OCI-LY1 (cell line): ENCODE measurements around the gene PCLO.

Experiments
- H2AFZ ChIP-seq: fragments of 200-600 bp; sonication (generic), shearing (Covaris generic); 2 replicates; pipeline ENCODE4 v1.6.0; 2014; ENCODE audit warnings: antibody characterized with exemption, mild to moderate bottlenecking, low read length
- H3F3A ChIP-seq: fragments of 200-600 bp; sonication (generic), shearing (Covaris generic); 2 replicates; pipeline ENCODE4 v1.6.0; 2014; ENCODE audit warnings: mild to moderate bottlenecking, antibody characterized with exemption, low read length, moderate library complexity; ENCODE audit not compliant: insufficient read depth
- H3K27ac ChIP-seq: fragments of 200-600 bp; sonication (generic); 2 replicates; pipeline ENCODE4 v1.5.1; 2014; ENCODE audit warnings: low read length, mixed run types, mild to moderate bottlenecking, low read depth; ENCODE audit not compliant: poor library complexity, severe bottlenecking
- H3K27me3 ChIP-seq: fragments of 200-600 bp; sonication (generic); 2 replicates; pipeline ENCODE4 v1.6.0; 2014; ENCODE audit warnings: antibody characterized with exemption, mild to moderate bottlenecking, low read length, moderate library complexity; ENCODE audit not compliant: insufficient read depth
- H3K36me3 ChIP-seq: fragments of 200-600 bp; sonication (generic); 2 replicates; pipeline ENCODE4 v1.6.1; 2014; ENCODE audit warnings: mild to moderate bottlenecking, antibody characterized with exemption, low read length, moderate library complexity, mixed read lengths; ENCODE audit not compliant: insufficient read depth
- H3K4me1 ChIP-seq: fragments of 200-600 bp; sonication (generic); 2 replicates; pipeline ENCODE4 v1.5.1; 2014; ENCODE audit warnings: mild to moderate bottlenecking, low read length, moderate library complexity; ENCODE audit not compliant: insufficient read depth, severe bottlenecking
- H3K4me2 ChIP-seq: fragments of 200-600 bp; sonication (generic), shearing (Covaris generic); 2 replicates; pipeline ENCODE4 v1.6.1; 2014; ENCODE audit warnings: low read length
- H3K4me3 ChIP-seq: fragments of 200-600 bp; sonication (generic); 2 replicates; pipeline ENCODE4 v1.5.1; 2014; ENCODE audit warnings: low read length, low read depth, mild to moderate bottlenecking, mixed read lengths; ENCODE audit not compliant: poor library complexity, severe bottlenecking
- H3K79me2 ChIP-seq: fragments of 200-600 bp; shearing (Covaris generic); 2 replicates; pipeline ENCODE4 v1.6.1; 2016; ENCODE audit warnings: mixed run types, low read length, mixed read lengths; ENCODE audit not compliant: insufficient read depth
- H3K9ac ChIP-seq: fragments of 200-600 bp; sonication (generic), shearing (Covaris generic); 2 replicates; pipeline ENCODE4 v1.6.1; 2014; ENCODE audit warnings: mild to moderate bottlenecking, low read length, mixed read lengths
- H3K9me2 ChIP-seq: fragments of 200-600 bp; sonication (generic), shearing (Covaris generic); 2 replicates; pipeline ENCODE4 v1.6.1; 2014; ENCODE audit warnings: low read depth, mild to moderate bottlenecking, low read length, mixed read lengths
- H3K9me3 ChIP-seq: fragments of 200-600 bp; shearing (Covaris generic); 2 replicates; pipeline ENCODE4 v1.6.1; 2014; ENCODE audit warnings: low read length, mixed read lengths
- H4K20me1 ChIP-seq: fragments of 200-600 bp; sonication (generic), shearing (Covaris generic); 2 replicates; pipeline ENCODE4 v1.6.0; 2016; ENCODE audit warnings: mild to moderate bottlenecking, low read length; ENCODE audit not compliant: insufficient read depth
- CTCF ChIP-seq: fragments of 200-600 bp; sonication (generic), shearing (Covaris generic); IDR thresholded peaks from 2 replicates; pipeline ENCODE4 v1.5.1; 2017; ENCODE audit warnings: mild to moderate bottlenecking, antibody characterized with exemption, low read length, moderate library complexity, mixed read lengths
- EZH2 ChIP-seq: fragments of 200-600 bp; sonication (generic), shearing (Covaris generic); IDR thresholded peaks from 2 replicates; pipeline ENCODE4 v1.8.0; 2017; ENCODE audit warnings: borderline replicate concordance, mixed run types, mild to moderate bottlenecking, antibody characterized with exemption, low read length, moderate library complexity, mixed read lengths

PCLO gene

GRCh38 chr7:82722946-82723345 is 439.7 kb downstream of the PCLO start:
- H2AFZ ChIP-seq: no peak overlapping the region
- no peaks in the 10 kb centered on the region for H3K9me3 ChIP-seq
- H3K4me2 ChIP-seq: no peak overlapping the region
- no peak overlapping the region for H3K27ac ChIP-seq
- H3K27me3 ChIP-seq: no peaks in the 10 kb centered on the region
- H3K9ac ChIP-seq: no peak overlapping the region
- H3K36me3 ChIP-seq: no peaks in the 10 kb centered on the region
- H3K4me1 ChIP-seq: no peaks in the 10 kb centered on the region
- no peaks in the 10 kb centered on the region for H3K9me2 ChIP-seq
- H3K79me2 ChIP-seq: no peaks in the 10 kb centered on the region
- H3F3A ChIP-seq: no peaks in the 10 kb centered on the region
- no peaks in the 10 kb centered on the region for H4K20me1 ChIP-seq
- TF ChIP-seq EZH2 (no peak), CTCF (no peak)
- no peak overlapping the region for H3K4me3 ChIP-seq

DNA sequence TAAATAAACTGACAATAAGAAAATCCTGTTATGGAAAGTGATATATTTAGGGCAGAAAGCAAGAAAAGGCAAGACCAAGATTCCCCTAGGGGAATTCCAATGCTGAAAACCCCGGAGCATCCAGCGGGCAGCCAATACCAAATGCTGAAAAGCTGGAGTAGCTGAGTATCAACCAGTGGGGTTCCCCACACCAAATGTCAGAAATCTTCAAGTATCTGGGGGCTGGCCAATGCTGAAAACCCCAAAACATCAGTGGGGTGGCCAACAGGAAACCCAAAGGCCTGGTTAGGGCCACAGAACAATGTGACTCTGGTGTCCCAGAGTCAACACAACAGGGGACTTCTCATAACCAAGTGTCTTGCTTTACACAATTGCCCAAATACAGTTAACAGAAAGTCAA is 447.3 kb downstream of the PCLO start:
- no peaks in the 10 kb centered on the region for H3K9me3 ChIP-seq
- H3K9me2 ChIP-seq: no peaks in the 10 kb centered on the region
- no peaks in the 10 kb centered on the region for H3K4me1 ChIP-seq
- no peak overlapping the region for H2AFZ ChIP-seq
- no peaks in the 10 kb centered on the region for H3F3A ChIP-seq
- H3K27ac ChIP-seq: no peak overlapping the region
- H3K9ac ChIP-seq: no peak overlapping the region
- H3K4me2 ChIP-seq: no peak overlapping the region
- no peak overlapping the region for H3K4me3 ChIP-seq
- H3K36me3 ChIP-seq: no peaks in the 10 kb centered on the region
- H3K27me3 ChIP-seq: no peaks in the 10 kb centered on the region
- H3K79me2 ChIP-seq: no peaks in the 10 kb centered on the region
- no peaks in the 10 kb centered on the region for H4K20me1 ChIP-seq
- TF ChIP-seq CTCF (no peak), EZH2 (no peak)

GRCh38 chr7:82714883-82715282 is 447.8 kb downstream of the PCLO start:
- Histone ChIP-seq H3K9ac (no peak overlapping the region), H2AFZ (no peak overlapping the region), H3K4me2 (no peak overlapping the region), H3K36me3 (no peaks in the 10 kb centered on the region), H3K9me3 (no peaks in the 10 kb centered on the region), H3K4me1 (no peaks in the 10 kb centered on the region), H3K27ac (no peak overlapping the region), H3K27me3 (no peaks in the 10 kb centered on the region), H3K79me2 (no peaks in the 10 kb centered on the region), H3K9me2 (no peaks in the 10 kb centered on the region), H3F3A (no peaks in the 10 kb centered on the region), H3K4me3 (no peak overlapping the region), H4K20me1 (no peaks in the 10 kb centered on the region)
- TF ChIP-seq CTCF (no peak), EZH2 (no peak)
